ENCODE data around the gene AXIN1. TPM values are rescaled to one million over a fixed set of nuclear protein-coding genes. Genes with fewer than 3 reads are reported as not detected.
"Not testable (repeated sequence)": the region's sequence is repeated elsewhere in the genome, so short reads cannot be mapped to it uniquely, and the experiment has no call there.

Gene AXIN1
- total RNA-seq, 3 donors from 2014 or later: 33.0 to 46.3 (median 40.0) TPM

GRCh38 chr16:392450-393030 lies 40.0 kb upstream of the AXIN1 start:
- no peaks in the 10 kb centered on the region for H3K9me3 ChIP-seq
- peaks cover 5% of the 10 kb centered on the region for H3K4me1 ChIP-seq (ENCODE audit: low read depth)
- H3K36me3 ChIP-seq (ENCODE audit: low read depth): no peaks in the 10 kb centered on the region
- H3K4me3 ChIP-seq: no peak overlapping the region
- TF ChIP-seq CTCF (IDR thresholded peaks at IDR 0.05): no peak
- intact Hi-C loops (cut with DNase I, micrococcal nuclease): no loop called here
- DNase-seq (no peak), ATAC-seq (no peak)

DNA sequence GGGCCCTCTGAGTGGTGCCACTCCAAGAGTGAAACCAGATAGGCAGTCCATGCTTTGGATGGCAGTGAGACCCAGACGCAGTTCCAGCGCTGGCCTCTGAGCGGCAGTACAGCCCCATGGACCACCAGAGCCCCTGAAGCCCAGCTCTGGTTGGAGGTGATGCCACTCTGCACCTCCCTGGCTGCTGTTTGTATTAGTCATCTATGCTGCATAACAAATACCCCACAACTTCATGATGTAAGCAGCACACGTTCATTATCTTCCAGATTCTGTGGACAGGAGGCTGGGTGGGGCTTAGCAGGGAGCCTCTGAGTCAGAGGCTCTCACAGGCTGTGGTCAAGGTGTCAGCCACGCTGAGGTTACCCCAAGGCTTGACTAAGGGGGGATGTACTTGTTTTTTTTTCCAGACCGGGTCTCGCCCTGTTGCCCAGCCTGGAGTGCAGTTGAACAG lies 39.4 kb upstream of the AXIN1 start:
- ATAC-seq: peak; percentile 90
- peak in 2 of 3 donors; percentile 71 to 78 for DNase-seq
- H3K4me3 ChIP-seq: no peak overlapping the region
- no peaks in the 10 kb centered on the region for H3K9me3 ChIP-seq
- peak; percentile 43 for TF ChIP-seq CTCF (IDR thresholded peaks at IDR 0.05)
- intact Hi-C loops (cut with DNase I, micrococcal nuclease): no loop called here
- peaks cover 5% of the 10 kb centered on the region for H3K4me1 ChIP-seq (ENCODE audit: low read depth)
- H3K36me3 ChIP-seq (ENCODE audit: low read depth): no peaks in the 10 kb centered on the region

DNA sequence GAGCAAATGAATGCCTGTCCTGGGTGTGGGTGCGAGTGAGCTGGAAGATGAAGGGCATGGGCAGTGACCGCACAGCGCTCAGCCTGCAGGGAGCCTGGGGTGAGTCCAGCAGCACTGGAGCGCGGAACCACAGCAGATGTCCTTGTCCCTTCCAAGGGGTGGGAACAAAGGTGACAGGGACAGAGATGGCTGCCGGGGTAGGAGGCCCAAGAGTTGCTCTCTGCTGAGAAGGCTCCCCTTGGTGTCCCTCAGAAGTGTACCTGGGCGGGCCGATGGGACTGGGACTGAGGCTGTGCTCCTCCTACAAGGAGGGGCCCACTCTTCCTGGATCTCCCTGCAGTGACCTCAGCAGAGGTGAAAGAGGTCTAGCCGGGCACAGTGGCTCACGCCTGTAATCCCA lies 36.8 kb upstream of the AXIN1 start:
- Histone ChIP-seq H3K4me3 (no peak overlapping the region), H3K4me1 (ENCODE audit: low read depth) (no peaks in the 10 kb centered on the region), H3K36me3 (ENCODE audit: low read depth) (no peaks in the 10 kb centered on the region), H3K9me3 (no peaks in the 10 kb centered on the region)
- DNase-seq (no peak), ATAC-seq (no peak)
- intact Hi-C loops (cut with DNase I, micrococcal nuclease): no loop called here
- TF ChIP-seq CTCF (IDR thresholded peaks at IDR 0.05): no peak

DNA sequence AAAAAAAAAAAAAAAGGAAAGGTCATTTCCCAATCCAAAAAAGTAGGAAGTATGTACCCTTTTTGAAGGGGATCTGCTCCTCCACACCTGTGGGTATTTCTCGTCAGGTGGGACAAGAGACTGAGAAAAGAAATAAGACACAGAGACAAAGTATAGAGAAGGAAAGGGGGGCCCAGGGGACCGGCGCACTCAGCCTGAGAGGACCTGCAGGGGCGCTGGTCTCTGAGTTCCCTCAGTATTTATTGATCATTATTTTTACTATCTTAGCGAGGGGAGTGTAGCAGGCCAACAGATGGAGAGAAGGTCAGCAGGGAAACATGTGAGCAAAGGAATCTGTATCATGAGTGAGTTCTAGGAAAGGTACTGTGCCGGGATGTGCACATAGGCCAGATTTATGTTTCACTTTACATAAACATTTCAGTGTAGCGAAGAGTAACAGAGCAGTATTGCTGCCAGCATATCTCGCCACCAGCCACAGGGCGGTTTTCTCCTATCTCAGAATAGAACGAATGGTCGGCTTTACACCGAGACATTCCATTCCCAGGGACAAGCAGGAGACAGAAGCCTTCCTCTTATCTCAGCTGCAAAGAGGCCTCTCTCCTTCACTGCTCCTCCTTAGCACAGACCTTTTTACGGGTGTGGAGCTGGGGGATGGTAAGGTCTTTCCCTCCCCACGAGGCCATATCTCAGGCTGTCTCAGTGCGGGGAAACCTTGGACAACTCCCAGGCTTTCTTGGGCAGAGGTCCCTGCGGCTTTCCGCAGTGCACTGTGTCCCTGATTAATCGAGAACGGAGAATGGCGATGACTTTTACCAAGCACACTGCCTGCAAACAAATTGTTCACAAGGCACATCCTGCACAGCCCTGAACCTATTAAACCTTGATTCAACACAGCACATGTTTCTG lies 35.5 kb upstream of the AXIN1 start:
- H3K4me1 ChIP-seq (ENCODE audit: low read depth); H3K36me3 ChIP-seq (ENCODE audit: low read depth); H3K4me3 ChIP-seq; H3K9me3 ChIP-seq; ATAC-seq; intact Hi-C loops (cut with DNase I, micrococcal nuclease); DNase-seq: not testable (repeated sequence)

GRCh38 chr16:386641-387156 lies 34.2 kb upstream of the AXIN1 start:
- intact Hi-C loops (cut with DNase I, micrococcal nuclease): no loop called here
- no peak for DNase-seq
- Histone ChIP-seq H3K4me3 (no peak overlapping the region), H3K4me1 (ENCODE audit: low read depth) (no peaks in the 10 kb centered on the region), H3K36me3 (ENCODE audit: low read depth) (no peaks in the 10 kb centered on the region), H3K9me3 (no peaks in the 10 kb centered on the region)
- no peak for TF ChIP-seq CTCF (IDR thresholded peaks at IDR 0.05)
- ATAC-seq: no peak

All from mucosa of descending colon (tissue), 3 donors.